ES-I3 (cell line): ENCODE measurements around the gene EIF4E.
"Not testable (repeated sequence)": the region's sequence is repeated elsewhere in the genome, so short reads cannot be mapped to it uniquely, and the experiment has no call there.

Source experiments
- H3K36me3 ChIP-seq: 2 replicates; pipeline ENCODE4 v1.6.1; 2013; ENCODE audit warnings: mild to moderate bottlenecking, low read length, control low read depth, moderate library complexity; ENCODE audit not compliant: insufficient read depth
- H3K4me1 ChIP-seq: 2 replicates; pipeline ENCODE4 v1.6.1; 2013; ENCODE audit warnings: mild to moderate bottlenecking, control low read depth, low read length; ENCODE audit not compliant: insufficient read depth
- H3K9ac ChIP-seq: 2 replicates; pipeline ENCODE4 v1.6.1; 2013; ENCODE audit warnings: low read depth, mild to moderate bottlenecking, low read length, moderate library complexity
- H3K9me3 ChIP-seq: 2 replicates; pipeline ENCODE4 v1.6.1; 2013; ENCODE audit warnings: mild to moderate bottlenecking, low read length, moderate library complexity; ENCODE audit not compliant: control insufficient read depth, insufficient read depth

The EIF4E gene

DNA sequence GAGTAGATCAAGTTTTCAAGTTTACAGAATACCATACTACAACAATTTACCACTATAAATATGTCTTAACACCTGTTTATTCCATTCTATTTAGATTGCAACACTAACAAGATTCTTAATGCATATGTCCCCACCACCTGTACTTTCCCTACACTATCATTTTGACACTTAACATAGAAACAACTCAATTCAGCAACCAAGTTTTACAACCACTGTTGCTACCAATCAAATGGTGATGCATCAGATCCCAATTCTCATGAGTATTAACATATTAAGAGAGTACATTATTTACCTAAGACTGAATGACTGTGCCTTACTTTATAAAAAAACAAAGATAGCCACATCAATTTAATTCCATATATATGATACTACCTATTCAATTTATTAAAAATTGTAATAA is 49.4 kb downstream of the EIF4E start:
- Histone ChIP-seq H3K4me1 (no peaks in the 10 kb centered on the region), H3K9ac (no peak overlapping the region), H3K9me3 (no peaks in the 10 kb centered on the region), H3K36me3 (no peaks in the 10 kb centered on the region)

DNA sequence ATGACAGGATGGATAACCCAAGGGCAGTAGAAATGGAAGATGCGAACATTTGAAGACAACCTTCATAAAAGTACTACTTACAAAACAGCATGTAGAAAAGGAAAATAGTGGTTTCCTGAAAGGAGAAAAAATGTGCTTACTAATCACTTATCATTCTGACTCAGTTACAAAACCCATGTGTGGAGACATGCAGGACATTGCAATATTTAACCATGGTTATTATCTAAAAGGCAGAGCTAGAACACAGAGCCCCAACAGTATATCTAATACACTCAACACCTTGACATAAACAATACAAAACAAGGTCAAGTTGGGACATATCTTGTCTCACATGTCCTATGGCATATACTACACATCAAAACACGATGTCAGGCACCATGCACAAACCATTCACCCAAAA is 55.9 kb downstream of the EIF4E start:
- no peaks in the 10 kb centered on the region for H3K4me1 ChIP-seq
- no peak overlapping the region for H3K9ac ChIP-seq
- no peaks in the 10 kb centered on the region for H3K36me3 ChIP-seq
- H3K9me3 ChIP-seq: no peaks in the 10 kb centered on the region

DNA sequence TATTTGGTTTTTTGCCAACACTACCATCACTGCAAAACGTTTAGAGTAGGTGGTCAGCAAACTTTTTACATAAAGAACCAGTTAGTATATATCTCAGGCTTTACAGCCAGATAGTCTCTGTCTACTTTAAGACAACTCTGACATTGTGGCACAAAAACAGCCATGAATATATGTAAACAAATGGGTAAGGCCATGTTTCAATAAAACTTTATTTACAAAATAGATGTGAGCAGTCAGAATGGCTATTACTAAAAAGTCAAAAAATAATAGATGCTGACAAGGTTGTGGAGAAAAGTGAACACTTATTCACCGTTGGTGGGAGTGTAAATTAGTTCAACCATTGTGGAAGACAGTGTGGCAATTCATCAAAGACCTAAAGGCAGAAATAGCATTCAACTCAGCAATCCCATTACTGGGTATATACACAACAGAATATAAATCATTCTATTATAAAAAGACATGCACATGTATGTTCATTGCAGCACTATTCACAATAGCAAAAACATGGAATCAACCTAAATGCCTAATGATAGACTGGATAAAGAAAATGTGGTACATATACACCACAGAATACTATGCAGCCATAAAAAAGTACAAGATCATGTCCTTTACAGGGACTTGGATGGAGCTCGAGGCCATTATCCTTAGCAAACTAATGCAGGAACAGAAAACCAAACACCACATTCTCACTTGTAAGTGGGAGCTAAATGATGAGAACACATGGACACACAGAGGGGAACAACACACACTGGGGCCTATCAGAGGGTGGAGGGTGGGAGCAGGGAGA is 56.6 kb downstream of the EIF4E start:
- H3K4me1 ChIP-seq, H3K36me3 ChIP-seq, H3K9me3 ChIP-seq, H3K9ac ChIP-seq: not testable (repeated sequence)

DNA sequence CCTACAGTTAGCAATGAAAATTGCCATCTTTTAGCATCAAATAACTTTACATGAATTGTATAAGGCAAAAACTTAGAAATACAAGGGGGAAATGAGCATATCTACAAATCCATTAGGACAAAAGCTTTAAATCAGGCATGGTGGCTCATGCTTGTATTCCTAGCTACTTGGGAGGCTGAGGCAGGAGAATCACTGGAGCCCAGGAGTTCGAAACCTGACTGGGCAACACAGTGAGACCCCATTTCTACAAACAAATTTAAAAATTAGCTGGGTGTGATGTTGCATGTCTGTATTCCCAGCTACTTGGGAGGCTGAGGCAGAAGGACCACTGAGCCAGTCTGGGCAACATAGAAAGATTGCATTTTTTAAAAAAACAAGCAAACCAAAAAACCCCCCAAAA is 61.3 kb downstream of the EIF4E start:
- H3K36me3 ChIP-seq: no peaks in the 10 kb centered on the region
- H3K9me3 ChIP-seq: no peaks in the 10 kb centered on the region
- H3K9ac ChIP-seq: no peak overlapping the region
- H3K4me1 ChIP-seq: no peaks in the 10 kb centered on the region

DNA sequence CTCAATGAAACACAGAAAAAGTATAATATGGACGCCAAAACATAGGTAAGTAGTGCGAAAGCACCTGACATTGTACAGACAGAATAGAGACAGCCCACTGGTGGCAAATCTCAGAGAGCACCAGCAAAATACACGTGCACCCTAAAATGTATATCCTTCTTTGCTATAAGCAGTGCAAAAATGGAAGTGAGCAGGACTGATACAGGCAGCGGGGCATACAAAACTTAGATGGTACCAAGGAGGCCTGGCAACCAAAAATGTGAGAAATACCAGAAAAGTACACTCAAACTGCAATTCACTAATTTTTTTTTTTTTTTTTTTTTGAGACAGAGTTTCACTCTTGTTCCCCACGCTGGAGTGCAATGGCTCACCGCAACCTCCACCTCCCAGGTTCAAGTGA is 63.9 kb downstream of the EIF4E start:
- Histone ChIP-seq H3K36me3 (no peaks in the 10 kb centered on the region; the same call in 1 of the 2 replicates), H3K9me3 (no peaks in the 10 kb centered on the region), H3K4me1 (no peaks in the 10 kb centered on the region), H3K9ac (no peak overlapping the region)

DNA sequence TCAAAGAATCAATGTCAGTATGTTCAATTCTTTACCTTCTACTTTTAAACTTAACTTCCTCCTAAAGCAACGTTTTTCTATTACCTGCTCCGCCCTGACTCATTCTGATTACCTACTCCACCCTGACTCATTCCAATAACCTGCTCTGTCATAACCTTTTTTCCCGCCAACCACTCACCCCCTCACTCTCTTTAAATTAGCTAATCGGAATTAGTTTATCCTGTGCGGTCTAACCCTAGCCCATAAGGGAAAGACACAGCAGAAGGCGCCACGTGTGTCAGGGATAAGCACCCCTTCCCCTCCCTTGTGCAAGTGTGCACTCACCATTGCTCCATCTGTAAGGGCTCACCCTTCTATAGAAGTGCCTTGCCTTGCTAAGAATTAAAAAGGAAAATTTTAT is 64.4 kb downstream of the EIF4E start:
- Histone ChIP-seq H3K4me1 (no peaks in the 10 kb centered on the region), H3K36me3 (no peaks in the 10 kb centered on the region; the same call in 1 of the 2 replicates), H3K9ac (no peak overlapping the region), H3K9me3 (no peaks in the 10 kb centered on the region)

DNA sequence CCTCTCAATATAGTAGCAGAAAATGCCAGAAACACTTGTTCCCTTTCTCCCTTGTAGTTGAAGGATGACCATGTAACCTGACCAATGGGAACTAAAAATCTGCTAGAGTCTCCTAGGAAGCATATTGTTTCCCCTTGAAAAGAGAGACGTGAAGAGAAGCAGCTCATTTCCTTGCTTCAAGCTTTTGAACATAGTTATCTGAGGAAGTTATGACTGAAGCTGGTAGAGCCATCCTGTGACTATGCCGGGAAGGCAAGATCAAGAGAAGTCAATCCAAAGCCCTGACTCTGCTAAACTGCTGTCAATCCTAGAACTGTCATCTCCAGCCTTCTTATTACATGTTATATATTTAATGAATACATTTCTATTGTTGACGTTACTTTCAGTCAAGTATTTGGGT is 66.6 kb downstream of the EIF4E start:
- H3K36me3 ChIP-seq: no peaks in the 10 kb centered on the region; the same call in 1 of the 2 replicates
- no peak overlapping the region for H3K9ac ChIP-seq
- no peaks in the 10 kb centered on the region for H3K9me3 ChIP-seq
- no peaks in the 10 kb centered on the region for H3K4me1 ChIP-seq

DNA sequence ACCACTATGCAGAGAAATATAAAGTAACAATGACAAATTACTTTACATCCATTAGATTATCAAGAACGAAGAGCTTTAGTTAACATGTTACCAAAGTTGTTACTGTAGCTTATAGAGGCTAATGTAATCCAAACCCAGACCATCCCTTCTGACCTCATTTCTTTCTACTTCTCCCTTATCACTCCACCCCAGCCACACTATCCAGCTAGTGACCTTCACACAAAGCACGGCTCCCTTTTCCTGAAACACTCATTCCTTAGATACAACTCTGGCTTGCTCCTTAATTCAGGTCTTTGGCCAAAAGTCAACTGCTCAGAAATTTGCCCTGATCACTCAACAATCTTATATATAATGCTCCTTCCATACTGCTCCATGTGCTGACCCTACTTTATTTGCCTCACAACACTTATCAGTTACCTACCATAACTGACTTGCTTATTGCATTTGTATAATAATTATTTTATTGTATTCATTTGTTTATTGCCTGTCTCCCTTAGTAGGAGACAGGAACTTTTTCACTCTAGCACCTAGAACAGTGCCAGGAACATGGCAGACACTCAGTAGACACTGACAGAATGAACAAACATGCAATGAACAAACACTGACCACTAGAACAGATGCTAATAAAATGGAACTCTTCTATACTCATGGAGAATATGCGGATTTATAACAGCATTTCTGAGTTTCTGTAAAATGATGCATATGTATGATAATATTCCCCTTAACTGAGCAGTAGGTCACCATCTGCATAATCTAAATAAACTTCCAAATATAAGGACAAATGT is 67.6 kb downstream of the EIF4E start:
- no peaks in the 10 kb centered on the region; the same call in 1 of the 2 replicates for H3K36me3 ChIP-seq
- no peak overlapping the region for H3K9ac ChIP-seq
- no peaks in the 10 kb centered on the region for H3K9me3 ChIP-seq
- H3K4me1 ChIP-seq: no peaks in the 10 kb centered on the region

DNA sequence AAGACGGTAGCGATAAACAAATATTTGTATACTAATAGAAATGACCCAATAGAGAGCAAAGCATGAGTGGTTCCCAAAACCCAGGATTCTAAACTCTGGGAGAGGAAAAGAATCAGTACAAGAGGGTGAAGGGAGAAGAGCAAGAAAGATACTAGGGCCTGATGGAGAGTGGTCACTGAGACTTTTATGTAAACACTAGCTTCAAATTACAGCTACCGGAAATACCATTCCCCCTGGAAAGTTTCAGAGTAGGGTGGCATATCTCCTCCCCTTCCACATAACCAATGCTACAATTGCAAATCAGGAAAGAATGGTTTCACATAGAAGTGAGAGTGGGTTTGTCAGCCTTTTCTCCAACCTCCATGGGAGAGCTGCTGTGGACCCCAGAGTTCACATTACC is 77.1 kb downstream of the EIF4E start:
- peaks cover 2% of the 10 kb centered on the region; the same call in 1 of the 2 replicates for H3K9me3 ChIP-seq
- no peak overlapping the region for H3K9ac ChIP-seq
- 0 out of 2 replicates have a peak, but pooled peaks cover 10% of the 10 kb centered on the region for H3K4me1 ChIP-seq
- no peaks in the 10 kb centered on the region for H3K36me3 ChIP-seq

DNA sequence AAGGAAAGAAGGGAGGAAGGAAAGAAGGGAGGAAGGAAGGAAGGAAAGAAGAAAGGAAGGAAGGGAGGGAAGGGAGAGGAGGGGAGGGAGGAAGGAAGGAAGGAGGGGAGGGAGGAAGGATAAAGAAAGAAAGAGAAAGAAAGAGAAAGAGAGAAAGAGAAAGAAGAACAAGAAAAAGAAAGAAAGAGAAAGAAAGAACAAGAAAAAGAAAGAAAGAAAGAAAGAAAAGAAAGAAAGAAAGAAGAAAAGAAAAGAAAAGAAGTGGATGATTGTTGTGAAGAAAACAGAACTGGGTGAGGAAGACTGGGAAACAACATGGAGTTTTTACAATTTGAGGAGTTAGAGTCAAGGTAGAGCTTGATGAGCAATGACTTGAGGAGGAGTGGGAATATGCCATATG is 78.0 kb downstream of the EIF4E start:
- Histone ChIP-seq H3K4me1 (0 out of 2 replicates have a peak, but pooled peaks cover 10% of the 10 kb centered on the region), H3K9me3 (peaks cover 9% of the 10 kb centered on the region), H3K9ac (no peak overlapping the region), H3K36me3 (no peaks in the 10 kb centered on the region)

DNA sequence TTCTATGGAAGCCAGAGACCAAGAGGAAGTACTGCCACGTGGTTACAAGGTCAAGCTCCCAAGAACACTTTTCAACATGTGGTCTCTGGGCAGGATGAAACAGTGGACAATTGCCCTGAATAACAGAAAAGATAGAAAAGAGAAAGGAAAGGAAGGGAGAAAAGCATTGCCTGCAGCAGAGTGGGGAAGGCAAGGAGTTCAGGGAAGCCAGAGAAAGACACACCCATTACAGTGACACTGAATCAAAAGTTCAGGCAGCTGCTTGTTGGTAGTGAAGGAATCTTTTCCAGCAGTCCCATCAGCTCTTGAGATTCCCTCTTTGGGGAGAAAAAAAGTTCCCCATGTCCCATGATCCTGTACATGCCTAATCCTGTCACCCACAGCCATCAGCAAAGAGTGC is 80.5 kb downstream of the EIF4E start:
- H3K4me1 ChIP-seq: 0 out of 2 replicates have a peak, but pooled peaks cover 10% of the 10 kb centered on the region
- peaks cover 17% of the 10 kb centered on the region for H3K9me3 ChIP-seq
- H3K36me3 ChIP-seq: no peaks in the 10 kb centered on the region
- H3K9ac ChIP-seq: no peak overlapping the region

DNA sequence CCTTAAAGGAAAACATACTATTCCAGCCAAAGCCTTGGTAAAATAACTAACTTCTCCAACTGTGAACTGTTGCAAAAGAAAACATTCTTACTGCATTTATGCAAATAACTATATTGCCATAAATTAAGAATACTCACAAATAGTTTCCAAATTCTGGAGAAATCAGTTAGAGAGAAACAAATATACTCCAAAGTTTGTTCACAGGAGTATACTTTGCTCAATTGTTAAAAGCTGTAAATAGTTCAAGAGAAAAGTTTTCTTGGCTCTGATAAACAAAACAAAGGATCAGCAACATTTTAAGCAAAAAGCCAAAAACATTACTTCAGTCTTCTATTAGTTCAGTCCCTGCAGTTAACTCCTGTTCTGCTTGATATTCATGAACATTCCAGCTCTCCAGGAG is 83.0 kb downstream of the EIF4E start:
- Histone ChIP-seq H3K9me3 (peaks cover 17% of the 10 kb centered on the region), H3K4me1 (no peaks in the 10 kb centered on the region), H3K36me3 (no peaks in the 10 kb centered on the region)

DNA sequence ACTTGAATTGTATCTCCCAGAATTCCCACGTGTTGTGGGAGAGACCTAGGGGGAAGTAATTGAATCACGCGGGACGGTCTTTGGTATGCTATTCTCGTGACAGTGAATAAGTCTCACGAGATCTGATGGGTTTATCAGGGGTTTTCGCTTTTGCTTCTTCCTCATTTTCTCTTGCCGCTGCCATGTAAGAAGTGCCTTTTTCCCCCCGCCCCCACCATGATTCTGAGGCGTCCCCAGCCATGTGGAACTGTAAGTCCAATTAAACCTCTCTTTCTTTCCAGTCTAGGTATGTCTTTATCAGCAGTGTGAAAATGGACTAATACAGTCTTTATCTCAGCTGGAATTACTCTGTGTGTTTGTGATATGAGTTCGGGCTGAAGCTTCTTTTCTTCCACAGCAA is 86.0 kb downstream of the EIF4E start:
- peaks cover 17% of the 10 kb centered on the region for H3K9me3 ChIP-seq
- not testable (repeated sequence) for H3K4me1 ChIP-seq, H3K9ac ChIP-seq, H3K36me3 ChIP-seq

More for the DNA sequence above, 83.0 kb downstream of the EIF4E start:
- no peak overlapping the region for H3K9ac ChIP-seq

DNA sequence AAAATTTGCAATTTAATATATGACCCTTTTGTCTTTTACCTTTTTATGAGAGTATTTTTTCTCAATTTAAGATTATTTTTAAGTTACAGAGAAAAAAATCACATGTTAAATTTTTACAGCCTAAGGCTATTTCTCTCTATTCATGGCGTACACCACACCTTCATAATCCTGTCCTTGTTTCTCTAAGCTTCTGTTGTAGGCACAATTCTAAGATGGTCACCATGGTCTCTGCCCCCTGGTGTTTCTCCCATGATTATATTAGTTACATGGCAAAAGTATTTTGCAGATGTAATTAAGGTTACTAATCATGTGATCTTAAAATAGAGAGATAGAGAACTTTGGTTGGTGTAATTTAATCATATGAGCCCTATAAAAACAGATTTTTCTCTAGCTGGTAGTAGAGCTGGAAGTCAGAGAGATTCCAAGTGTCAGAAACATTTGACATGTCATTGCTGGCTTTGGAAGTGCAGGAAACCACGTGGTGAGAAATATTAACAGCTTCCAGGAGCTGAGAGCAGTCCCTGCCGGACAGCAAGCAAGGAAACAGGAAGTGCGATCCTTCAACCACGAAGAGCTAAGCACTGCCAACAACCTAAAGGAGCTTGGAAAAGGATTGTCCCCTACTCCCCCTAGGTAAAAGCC is 89.8 kb downstream of the EIF4E start:
- Histone ChIP-seq H3K9me3 (no peaks in the 10 kb centered on the region; the same call in 1 of the 2 replicates), H3K36me3 (no peaks in the 10 kb centered on the region), H3K9ac (no peak overlapping the region), H3K4me1 (no peaks in the 10 kb centered on the region)
